ENCODE measurements around the gene TRAFD1. TPM values are rescaled to one million over a fixed set of nuclear protein-coding genes. Genes with fewer than 3 reads are reported as not detected.

Gene TRAFD1
- total and polyA plus RNA-seq, 2 of the 13 experiments (the other 11 are each of a cell fraction or from before 2014, with no cell fraction given), result 9.5 to 20.9 TPM

- TF ChIP-seq ARID4A (CRISPR knock-in tag; IDR thresholded peaks at IDR 0.05; ENCODE audit: borderline replicate concordance) (peak; percentile 97), MAF1 (CRISPR knock-in tag; IDR thresholded peaks at IDR 0.05; ENCODE audit: borderline replicate concordance) (peak; percentile 68; the same call in 1 of the 2 replicates), ZNF530 (CRISPR knock-in tag; IDR thresholded peaks at IDR 0.05; ENCODE audit: low read depth) (no peak), ZNF446 (CRISPR knock-in tag; IDR thresholded peaks at IDR 0.05) (peak; percentile 68; the same call in 1 of the 2 replicates), ZNF773 (CRISPR knock-in tag; IDR thresholded peaks at IDR 0.05; ENCODE audit: borderline replicate concordance) (0 out of 2 replicates have a peak, but pooled peaks have one; percentile 50), RBM39 (IDR thresholded peaks at IDR 0.05; ENCODE audit: low read depth, low read length, poor library complexity, severe bottlenecking) (peak; percentile 69), ZSCAN12 (CRISPR knock-in tag; IDR thresholded peaks at IDR 0.05) (peak; percentile 55; the same call in 1 of the 2 replicates), SP140L (CRISPR knock-in tag; IDR thresholded peaks at IDR 0.05; ENCODE audit: borderline replicate concordance) (no peak), EZH2 (conservative IDR thresholded peaks at IDR 0.05; ENCODE audit: low read depth, low read length) (no peak), ZNF746 (CRISPR knock-in tag; IDR thresholded peaks at IDR 0.05) (no peak), SIX1 (CRISPR knock-in tag; IDR thresholded peaks at IDR 0.05; ENCODE audit: borderline replicate concordance) (no peak), CHD4 (IDR thresholded peaks at IDR 0.05; ENCODE audit: borderline replicate concordance, low read length) (no peak), ZNF639 (CRISPR knock-in tag; conservative IDR thresholded peaks at IDR 0.05) (no peak), ZNF850 (CRISPR knock-in tag; conservative IDR thresholded peaks at IDR 0.05) (no peak), UBTF (CRISPR knock-in tag; IDR thresholded peaks at IDR 0.05) (peak; percentile 91), MLLT10 (CRISPR knock-in tag; IDR thresholded peaks at IDR 0.05) (no peak), GATAD2A (CRISPR knock-in tag; IDR thresholded peaks at IDR 0.05) (no peak), TGIF2 (CRISPR knock-in tag; IDR thresholded peaks at IDR 0.05) (peak; percentile 92; the same call in 1 of the 2 replicates), ZSCAN22 (CRISPR knock-in tag; IDR thresholded peaks at IDR 0.05) (peak; percentile 100), CREM (IDR thresholded peaks at IDR 0.05) (peak; percentile 61), CREM (CRISPR knock-in tag; IDR thresholded peaks at IDR 0.05) (no peak), ZFP82 (CRISPR knock-in tag; IDR thresholded peaks at IDR 0.05; ENCODE audit: borderline replicate concordance) (no peak)
These were observed at the start of gene TRAFD1 (continued) for GRCh38 chr12:112125250-112125999.
